GM12892 (cell line): ENCODE measurements around the gene ACOT12.
"Not testable (repeated sequence)": the region's sequence is repeated elsewhere in the genome, so short reads cannot be mapped to it uniquely, and the experiment has no call there.

Source experiments
- POLR2A ChIP-seq: IDR thresholded peaks from 2 replicates; pipeline ENCODE4 v1.6.1; 2011; ENCODE audit warnings: low read depth, low read length, control low read depth
- POLR2AphosphoS5 ChIP-seq: IDR thresholded peaks from 2 replicates; pipeline ENCODE4 v1.6.1; 2011; ENCODE audit warnings: low read depth, low read length, control low read depth
- TAF1 ChIP-seq: IDR thresholded peaks from 2 replicates; pipeline ENCODE4 v1.6.1; 2011; ENCODE audit warnings: low read depth, mild to moderate bottlenecking, control low read depth, low read length, borderline replicate concordance

DNA sequence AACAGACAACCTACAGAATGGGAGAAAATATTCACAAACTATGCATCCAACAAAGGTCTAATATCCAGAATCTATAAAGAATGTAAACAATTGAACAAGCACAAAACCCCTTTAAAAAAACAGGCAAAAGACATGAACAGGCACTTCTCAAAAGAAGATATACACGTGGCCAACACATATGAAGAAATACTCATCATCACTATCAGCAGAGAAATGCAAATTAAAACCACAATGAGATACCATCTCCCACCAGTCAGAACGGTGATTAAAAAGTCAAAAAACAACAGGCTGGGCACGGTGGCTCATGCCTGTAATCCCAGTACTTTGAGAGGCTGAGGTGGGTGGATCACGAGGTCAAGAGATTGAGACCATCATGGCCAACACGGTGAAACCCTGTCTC is 99.9 kb downstream of the ACOT12 start:
- TF ChIP-seq POLR2AphosphoS5, POLR2A, TAF1: not testable (repeated sequence)
